ENCODE measurements around the gene EBI3. TPM values are rescaled to one million over a fixed set of nuclear protein-coding genes. Genes with fewer than 3 reads are reported as not detected.

EBI3 gene
- total RNA-seq, 1 experiment from 2014 or later = not detected

- H4K20me1 ChIP-seq (ENCODE audit: insufficient read depth) = no peaks in the 10 kb centered on the region
- no peaks in the 10 kb centered on the region for H3K27me3 ChIP-seq (ENCODE audit: insufficient read depth, low read depth)
- intact Hi-C loops (cut with micrococcal nuclease; ENCODE audit: unreplicated experiment) = no loop called here
- H2AFZ ChIP-seq = no peak overlapping the region
- TF ChIP-seq CTCF (conservative IDR thresholded peaks at IDR 0.05) = no peak
- no peak for TF ChIP-seq EZH2 (IDR thresholded peaks at IDR 0.05; ENCODE audit: low read depth)
- POLR2A ChIA-PET (ENCODE audit: unreplicated experiment) = no interaction called here
- H3K9me2 ChIP-seq (ENCODE audit: insufficient read depth) = no peaks in the 10 kb centered on the region
- H3K9me3 ChIP-seq (ENCODE audit: insufficient read depth, low read depth) = no peaks in the 10 kb centered on the region
- BruUV-seq (replicated peaks) = no TSS peak
- H3K4me1 ChIP-seq (replicated peaks; ENCODE audit: insufficient read depth) = no peaks in the 10 kb centered on the region
- no peak overlapping the region for H3K4me3 ChIP-seq
- H3K79me2 ChIP-seq (ENCODE audit: low read depth) = no peaks in the 10 kb centered on the region
- H3K4me2 ChIP-seq = no peak overlapping the region
- no peak for DNase-seq
- H3K36me3 ChIP-seq (ENCODE audit: low read depth) = no peaks in the 10 kb centered on the region
- H3F3A ChIP-seq (ENCODE audit: insufficient read depth, low read depth) = no peaks in the 10 kb centered on the region
- H3K27ac ChIP-seq = no peak overlapping the region
- CTCF ChIA-PET = no interaction called here
These were observed 47.9 kb downstream of the EBI3 start for GRCh38 chr19:4277191-4277696.

GRCh38 chr19:4278010-4278409 is 48.7 kb downstream of the EBI3 start:
- H4K20me1 ChIP-seq (ENCODE audit: insufficient read depth) = no peaks in the 10 kb centered on the region
- no TSS peak for BruUV-seq (replicated peaks)
- ChIA-PET CTCF (no interaction called here), POLR2A (ENCODE audit: unreplicated experiment) (no interaction called here)
- H3K27ac ChIP-seq = no peak overlapping the region
- H3K4me3 ChIP-seq = no peak overlapping the region
- no peaks in the 10 kb centered on the region for H3K9me3 ChIP-seq (ENCODE audit: insufficient read depth, low read depth)
- intact Hi-C loops (cut with micrococcal nuclease; ENCODE audit: unreplicated experiment) = no loop called here
- no peak overlapping the region for H3K4me2 ChIP-seq
- H3K9me2 ChIP-seq (ENCODE audit: insufficient read depth) = no peaks in the 10 kb centered on the region
- H3K4me1 ChIP-seq (replicated peaks; ENCODE audit: insufficient read depth) = no peaks in the 10 kb centered on the region
- TF ChIP-seq CTCF (conservative IDR thresholded peaks at IDR 0.05) (no peak), EZH2 (IDR thresholded peaks at IDR 0.05; ENCODE audit: low read depth) (no peak)
- H2AFZ ChIP-seq = no peak overlapping the region
- H3F3A ChIP-seq (ENCODE audit: insufficient read depth, low read depth) = no peaks in the 10 kb centered on the region
- H3K27me3 ChIP-seq (ENCODE audit: insufficient read depth, low read depth) = no peaks in the 10 kb centered on the region
- H3K79me2 ChIP-seq (ENCODE audit: low read depth) = no peaks in the 10 kb centered on the region
- no peaks in the 10 kb centered on the region for H3K36me3 ChIP-seq (ENCODE audit: low read depth)
- no peak for DNase-seq

DNA sequence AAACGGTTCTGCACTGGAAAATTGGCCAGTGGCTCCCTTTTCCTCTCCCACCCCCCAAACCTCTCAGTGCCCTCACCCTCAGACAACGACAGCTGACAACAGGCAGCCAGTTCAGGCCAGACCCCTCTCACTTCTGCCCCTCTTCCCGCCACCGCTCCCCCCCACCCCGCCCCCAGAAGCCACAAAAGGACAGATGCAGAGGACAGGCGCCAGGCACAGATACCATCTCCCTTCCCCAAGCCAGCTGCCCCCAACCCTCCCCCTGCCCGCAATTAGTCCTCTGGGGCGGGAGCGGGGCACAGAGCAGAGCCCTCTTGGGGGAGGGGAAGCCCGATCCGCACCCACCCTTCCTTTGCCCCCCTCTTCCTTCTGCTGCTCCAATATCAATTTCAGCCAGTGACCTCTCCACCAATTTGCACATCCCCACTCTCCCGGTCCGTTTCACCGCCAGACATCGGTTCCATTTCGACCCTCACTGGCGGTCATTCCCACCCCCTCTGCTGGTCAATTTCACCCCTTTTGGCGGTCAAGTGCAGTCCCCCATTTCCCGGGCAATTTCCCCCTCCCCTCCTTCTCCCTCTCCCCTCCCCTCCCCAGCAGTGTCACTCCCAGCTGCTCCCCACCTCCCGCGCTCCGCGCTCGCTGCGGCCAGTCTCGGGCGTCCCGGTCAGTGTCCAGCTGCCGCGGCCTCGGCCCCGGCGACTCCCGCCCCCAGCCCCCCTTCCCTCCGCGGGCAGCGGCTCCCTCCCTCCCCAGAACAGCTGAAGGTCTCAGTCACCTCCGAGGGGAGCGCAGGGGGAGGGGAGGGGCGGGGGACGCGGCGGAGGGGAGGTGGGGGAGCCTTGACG is 49.3 kb downstream of the EBI3 start, which contains the start of gene SHD:
Gene SHD, plus strand, starts transcription at position 848 of the 848 bp plus-strand sequence. CDS start 798 bp downstream, outside the sequence.
- H3F3A ChIP-seq (ENCODE audit: insufficient read depth, low read depth) = no peaks in the 10 kb centered on the region
- H3K4me1 ChIP-seq (replicated peaks; ENCODE audit: insufficient read depth) = no peaks in the 10 kb centered on the region
- no peak within 1 kb of the TSS for H3K27ac ChIP-seq
- no peaks in the 10 kb centered on the region for H4K20me1 ChIP-seq (ENCODE audit: insufficient read depth)
- no TSS peak for BruUV-seq (replicated peaks)
- no peak for DNase-seq
- POLR2A ChIA-PET (ENCODE audit: unreplicated experiment) = no interaction called here
- no peaks in the 10 kb centered on the region for H3K9me3 ChIP-seq (ENCODE audit: insufficient read depth, low read depth)
- no peak within 1 kb of the TSS for H3K4me2 ChIP-seq
- no peaks in the 10 kb centered on the region for H3K36me3 ChIP-seq (ENCODE audit: low read depth)
- TF ChIP-seq CTCF (conservative IDR thresholded peaks at IDR 0.05) (no peak), EZH2 (IDR thresholded peaks at IDR 0.05; ENCODE audit: low read depth) (no peak)
- H3K27me3 ChIP-seq (ENCODE audit: insufficient read depth, low read depth) = no peaks in the 10 kb centered on the region
- H3K79me2 ChIP-seq (ENCODE audit: low read depth) = no peaks in the 10 kb centered on the region
- CTCF ChIA-PET = no interaction called here
- no peaks in the 10 kb centered on the region for H3K9me2 ChIP-seq (ENCODE audit: insufficient read depth)
- intact Hi-C loops (cut with micrococcal nuclease; ENCODE audit: unreplicated experiment) = no loop called here
- no peak within 1 kb of the TSS for H3K4me3 ChIP-seq
- H2AFZ ChIP-seq = no peak within 1 kb of the TSS

All from PC-9 (cell line).